Breast epithelium (tissue), 3 donors: ENCODE measurements around the gene AMBN.

ENCODE experiments used
- POLR2A ChIP-seq: fragments of 450-650 bp; IDR thresholded peaks from one replicate; pipeline ENCODE4 v1.6.1; 2016; ENCODE audit warnings: antibody characterized with exemption, mild to moderate bottlenecking, moderate library complexity
- POLR2AphosphoS5 ChIP-seq, 3 donors: sonication (generic); formaldehyde crosslinking; IDR thresholded peaks; one replicate each; pipeline ENCODE4 v1.6.1; 2017; ENCODE audit warnings: antibody characterized with exemption in 3 of 3
- TF ChIP-seq, protein P1 (sequence below), 3 donors: fragments of 450-650 bp; IDR thresholded peaks; one replicate each; pipeline ENCODE4 v1.5.1; 2016 to 2017; ENCODE audit warnings: antibody characterized with exemption in 3 of 3, mild to moderate bottlenecking in 3 of 3, moderate library complexity in 3 of 3

DNA sequence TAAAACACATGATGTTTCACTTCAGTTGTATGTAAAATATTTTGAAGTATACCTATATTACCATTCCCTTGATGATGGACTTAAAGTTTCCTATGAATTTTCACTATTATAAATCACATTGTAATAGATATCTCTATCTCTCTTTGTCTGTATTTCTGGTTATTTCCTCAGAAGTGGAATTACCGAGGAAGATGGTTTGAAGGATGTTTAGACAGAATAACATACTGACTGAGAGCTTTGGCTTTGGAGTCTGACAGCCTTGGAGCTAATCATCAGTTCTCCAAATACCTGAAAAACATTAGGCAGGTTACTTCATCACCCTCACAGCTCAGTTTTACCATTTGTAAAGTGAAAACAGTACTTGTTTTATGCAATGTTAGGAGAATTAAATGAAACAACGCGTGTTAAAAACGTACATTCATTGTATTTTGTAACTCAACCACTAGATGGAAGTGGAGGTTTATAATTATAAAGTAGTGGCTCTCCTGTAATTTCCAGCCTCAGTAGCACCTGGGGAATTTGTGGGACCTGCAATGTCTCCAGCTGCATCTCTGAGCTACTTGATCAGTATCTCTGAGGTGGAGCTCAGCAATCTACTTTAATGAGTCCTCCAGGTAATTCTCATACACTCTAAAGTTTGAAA lies 59.9 kb downstream of the AMBN start:
- TF ChIP-seq, protein P1, sequence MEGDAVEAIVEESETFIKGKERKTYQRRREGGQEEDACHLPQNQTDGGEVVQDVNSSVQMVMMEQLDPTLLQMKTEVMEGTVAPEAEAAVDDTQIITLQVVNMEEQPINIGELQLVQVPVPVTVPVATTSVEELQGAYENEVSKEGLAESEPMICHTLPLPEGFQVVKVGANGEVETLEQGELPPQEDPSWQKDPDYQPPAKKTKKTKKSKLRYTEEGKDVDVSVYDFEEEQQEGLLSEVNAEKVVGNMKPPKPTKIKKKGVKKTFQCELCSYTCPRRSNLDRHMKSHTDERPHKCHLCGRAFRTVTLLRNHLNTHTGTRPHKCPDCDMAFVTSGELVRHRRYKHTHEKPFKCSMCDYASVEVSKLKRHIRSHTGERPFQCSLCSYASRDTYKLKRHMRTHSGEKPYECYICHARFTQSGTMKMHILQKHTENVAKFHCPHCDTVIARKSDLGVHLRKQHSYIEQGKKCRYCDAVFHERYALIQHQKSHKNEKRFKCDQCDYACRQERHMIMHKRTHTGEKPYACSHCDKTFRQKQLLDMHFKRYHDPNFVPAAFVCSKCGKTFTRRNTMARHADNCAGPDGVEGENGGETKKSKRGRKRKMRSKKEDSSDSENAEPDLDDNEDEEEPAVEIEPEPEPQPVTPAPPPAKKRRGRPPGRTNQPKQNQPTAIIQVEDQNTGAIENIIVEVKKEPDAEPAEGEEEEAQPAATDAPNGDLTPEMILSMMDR (IDR thresholded peaks at IDR 0.05) = peak in 2 of 3 donors; percentile 45 to 59
- TF ChIP-seq POLR2AphosphoS5 (IDR thresholded peaks at IDR 0.05) (no peak), POLR2A (no peak)
